Chondrocyte (in vitro differentiated cells): Measurements from ENCODE around the gene CGRRF1. TPM values are rescaled to one million over a fixed set of nuclear protein-coding genes. Genes with fewer than 3 reads are reported as not detected.

Source experiments
- DNase-seq: peaks from one replicate; pipeline ENCODE4 v3.0.0; 2021; ENCODE audit warnings: mixed read lengths, low spot score
- H3K27ac Mint-ChIP-seq: one replicate; pipeline ENCODE4 v1.8.0; 2021; ENCODE audit warnings: mild to moderate bottlenecking, moderate library complexity, mixed read lengths; ENCODE audit not compliant: unreplicated experiment
- H3K27me3 Mint-ChIP-seq: 2 replicates; pipeline ENCODE4 v1.8.0; 2021; ENCODE audit warnings: low read depth, mixed read lengths
- H3K36me3 Mint-ChIP-seq: 2 replicates; pipeline ENCODE4 v1.8.0; 2021; ENCODE audit warnings: low read depth, mixed read lengths
- H3K4me1 Mint-ChIP-seq: 2 replicates; pipeline ENCODE4 v1.8.0; 2021; ENCODE audit warnings: low read depth, mild to moderate bottlenecking, mixed read lengths
- H3K4me3 Mint-ChIP-seq: one replicate; pipeline ENCODE4 v1.8.0; 2021; ENCODE audit warnings: mild to moderate bottlenecking, moderate library complexity, mixed read lengths; ENCODE audit not compliant: unreplicated experiment
- H3K9me3 Mint-ChIP-seq: 2 replicates; pipeline ENCODE4 v1.8.0; 2021; ENCODE audit warnings: low read depth, mixed read lengths
- CTCF ChIP-seq: fragments of 200-600 bp; sonication (generic); IDR thresholded peaks from 2 replicates; pipeline ENCODE4 v1.5.0; 2021; ENCODE audit warnings: antibody characterized with exemption, mild to moderate bottlenecking, moderate library complexity
- long read RNA-seq: library from polyadenylated mRNA; stranded (forward); transcript quantifications from one replicate; pipeline ENCODE4 v2.0.0, GENCODE V29; 2021
- total RNA-seq: library from RNA; stranded (reverse); gene quantifications from 3 replicates; pipeline ENCODE4 v1.2.1, GENCODE V29; 2021

Gene CGRRF1
- total RNA-seq = 13.6 to 17.6 TPM (median 13.7 TPM) in 3 replicates
- long read RNA-seq, transcript CGRRF1-201 (6 exons, 2,057 nt) = major isoform, 11 of 17 reads
- long read RNA-seq, partial matches to known transcripts = 0 of 17 reads
- long read RNA-seq, other reads (novel, unspliced or antisense) = 5 of 17 reads

GRCh38 chr14:54509546-54510501 is at the start of gene CGRRF1:
CGRRF1 (plus strand) TSS chr14:54509906; CDS start chr14:54509960, 54 bp downstream.
- Mint-ChIP-seq H3K27ac (peak within 1 kb of the TSS; percentile 82), H3K27me3 (no peaks in the 10 kb centered on the region), H3K4me1 (peaks cover 28% of the 10 kb centered on the region), H3K36me3 (no peaks in the 10 kb centered on the region), H3K4me3 (peak within 1 kb of the TSS; percentile 93), H3K9me3 (no peaks in the 10 kb centered on the region)
- peak; percentile 82 for TF ChIP-seq CTCF
- peak; percentile 99 for DNase-seq

GRCh38 chr14:54462048-54462447 is 47.7 kb upstream of the CGRRF1 start:
- peaks cover 5% of the 10 kb centered on the region for H3K36me3 Mint-ChIP-seq
- TF ChIP-seq CTCF = no peak
- no peak overlapping the region for H3K4me3 Mint-ChIP-seq
- H3K27me3 Mint-ChIP-seq = no peaks in the 10 kb centered on the region
- no peak for DNase-seq
- no peak overlapping the region for H3K27ac Mint-ChIP-seq
- H3K4me1 Mint-ChIP-seq = peaks cover 3% of the 10 kb centered on the region
- no peaks in the 10 kb centered on the region for H3K9me3 Mint-ChIP-seq

GRCh38 chr14:54465654-54466053 is 44.1 kb upstream of the CGRRF1 start:
- Mint-ChIP-seq H3K27ac (no peak overlapping the region), H3K27me3 (no peaks in the 10 kb centered on the region), H3K9me3 (peaks cover 9% of the 10 kb centered on the region), H3K4me3 (no peak overlapping the region), H3K4me1 (peaks cover 13% of the 10 kb centered on the region), H3K36me3 (peaks cover 9% of the 10 kb centered on the region)
- DNase-seq = no peak
- TF ChIP-seq CTCF = no peak

- Mint-ChIP-seq H3K4me3 (no peak overlapping the region), H3K4me1 (peaks cover 22% of the 10 kb centered on the region), H3K9me3 (peaks cover 9% of the 10 kb centered on the region), H3K36me3 (peaks cover 10% of the 10 kb centered on the region), H3K27me3 (no peaks in the 10 kb centered on the region), H3K27ac (no peak overlapping the region)
- TF ChIP-seq CTCF = no peak
- DNase-seq = no peak
Measured at GRCh38 chr14:54467280-54467679, 42.4 kb upstream of the CGRRF1 start.

GRCh38 chr14:54470701-54471100 is 39.0 kb upstream of the CGRRF1 start:
- H3K4me3 Mint-ChIP-seq = no peak overlapping the region
- H3K27me3 Mint-ChIP-seq = no peaks in the 10 kb centered on the region
- no peak overlapping the region for H3K27ac Mint-ChIP-seq
- peaks cover 39% of the 10 kb centered on the region for H3K4me1 Mint-ChIP-seq
- H3K36me3 Mint-ChIP-seq = peaks cover 17% of the 10 kb centered on the region
- no peak for TF ChIP-seq CTCF
- peaks cover 9% of the 10 kb centered on the region for H3K9me3 Mint-ChIP-seq
- no peak for DNase-seq
